Measurements from ENCODE around the gene EHMT1. TPM values are rescaled to one million over a fixed set of nuclear protein-coding genes. Genes with fewer than 3 reads are reported as not detected.

The EHMT1 gene
- total and polyA plus RNA-seq, 2 of the 13 experiments (the other 11 are each of a cell fraction or from before 2014, with no cell fraction given), result 23.0 to 27.1 TPM

DNA sequence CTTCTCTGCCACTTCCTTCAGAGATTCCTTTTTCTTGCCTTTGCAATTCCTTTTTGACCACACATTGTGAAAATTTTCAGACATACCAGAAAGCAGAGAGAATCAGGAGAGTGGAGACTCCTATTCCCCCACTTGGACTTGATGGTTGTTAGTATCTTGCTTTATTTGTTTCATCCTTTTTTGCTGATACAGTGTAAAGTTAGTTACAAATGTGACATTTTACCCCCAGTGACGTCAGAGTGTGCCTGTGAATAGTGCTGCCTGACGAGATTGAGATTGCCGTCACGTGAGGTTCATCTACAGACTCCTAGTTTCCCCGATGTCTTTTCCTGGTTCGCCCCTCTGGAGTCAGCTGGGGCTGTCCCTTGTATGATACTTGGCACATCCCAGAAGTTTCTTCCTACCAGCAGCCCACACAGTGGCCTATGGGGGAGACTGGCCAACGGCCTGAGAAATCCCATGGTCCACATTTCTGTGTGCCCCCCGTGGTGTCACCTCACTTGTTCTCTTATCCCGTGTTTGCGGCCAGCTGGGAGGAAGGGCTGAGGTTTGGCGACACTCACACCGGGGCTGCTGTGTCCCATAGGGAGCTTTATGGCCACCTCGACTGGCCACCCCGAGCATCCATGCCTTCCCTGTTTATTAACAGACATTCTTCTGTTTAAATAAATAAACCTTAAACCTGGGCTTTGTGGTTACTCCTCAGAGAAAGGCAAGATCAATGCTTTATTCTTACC, 210.6 kb downstream of the EHMT1 start:
- in situ Hi-C loops (cut with HindIII; ENCODE audit: extremely low pct_ligation_motif_present, low pct_unique_long_range_greater_than_20kb), result no loop called here
- POLR2A ChIA-PET, result no interaction called here
- FAIRE-seq, result no peak

DNA sequence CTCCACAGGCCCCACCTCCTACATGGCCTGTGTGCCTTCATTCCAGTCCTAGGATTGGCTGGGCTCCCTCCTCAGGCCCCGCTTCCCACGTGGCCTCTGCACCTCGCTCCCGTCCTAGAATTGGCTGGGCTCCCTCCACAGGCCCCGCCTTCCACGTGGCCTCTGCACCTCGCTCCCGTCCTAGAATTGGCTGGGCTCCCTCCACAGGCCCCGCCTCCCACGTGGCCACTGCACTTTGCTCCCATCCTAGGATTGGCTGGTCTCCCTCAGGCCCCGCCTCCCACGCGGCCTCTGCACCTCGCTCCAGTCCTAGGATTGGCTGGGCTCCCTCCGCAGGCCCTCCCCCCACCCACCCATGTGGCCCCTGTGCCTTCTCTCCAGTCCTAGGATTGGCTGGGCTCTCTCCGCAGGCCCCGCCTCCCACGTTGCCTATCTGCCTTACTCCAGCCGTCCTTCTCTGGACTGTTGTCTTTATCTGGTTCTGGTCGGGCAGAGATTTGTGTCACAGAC, 213.4 kb downstream of the EHMT1 start:
- no peak overlapping the region for H2AFZ ChIP-seq (ENCODE audit: low read length)
- in situ Hi-C loops (cut with HindIII; ENCODE audit: extremely low pct_ligation_motif_present, low pct_unique_long_range_greater_than_20kb) (no loop called here), intact Hi-C loops (cut with micrococcal nuclease; ENCODE audit: unreplicated experiment) (no loop called here)
- ATAC-seq (no peak), FAIRE-seq (no peak), DNase-seq (ENCODE audit: low spot score) (no peak)
- no peaks in the 10 kb centered on the region for H3K4me1 ChIP-seq (ENCODE audit: insufficient read depth, low read length)
- no peaks in the 10 kb centered on the region for H3K27me3 ChIP-seq (ENCODE audit: control insufficient read depth in 1 of 2, insufficient read depth in 2 of 2, low read length in 2 of 2)
- no peaks in the 10 kb centered on the region for H3K9me3 ChIP-seq (ENCODE audit: low read length)
- no peak overlapping the region for H3K27ac ChIP-seq (ENCODE audit: extremely low read length, insufficient read depth, low read length)
- CTCF ChIA-PET (ENCODE audit: low intra/inter-chr PET ratio, low total read pairs), result no interaction called here
- H3K36me3 ChIP-seq (replicated peaks in 1 of 2; ENCODE audit: control insufficient read depth in 1 of 2, insufficient read depth in 2 of 2, low read length in 2 of 2), result peaks cover 7 to 42% of the 10 kb centered on the region in 2 experiments; a peak in 3 of 5 replicates
- no TSS peak for BruUV-seq (replicated peaks)
- H3K9ac ChIP-seq (ENCODE audit: insufficient read depth, low read depth, low read length), result no peak overlapping the region
- no peak overlapping the region for H3K4me2 ChIP-seq (ENCODE audit: low read depth, low read length)
- H4K20me1 ChIP-seq (ENCODE audit: insufficient read depth, low read length), result no peaks in the 10 kb centered on the region
- POLR2A ChIA-PET, result no interaction called here
- H3K4me3 ChIP-seq (replicated peaks in 1 of 3; ENCODE audit: insufficient read depth in 1 of 3, low read depth in 2 of 3, low read length in 3 of 3), result no peak overlapping the region
- 97% methylated on average over 20 of the region's 20 CpGs for WGBS (ENCODE audit: low lambda C conversion rate)
- no peaks in the 10 kb centered on the region for H3K79me2 ChIP-seq (ENCODE audit: insufficient read depth, low read length)
- TF ChIP-seq TARDBP (CRISPR knock-in tag; IDR thresholded peaks at IDR 0.05) (no peak), ZSCAN29 (CRISPR knock-in tag; conservative IDR thresholded peaks at IDR 0.05) (no peak), MAFK (conservative IDR thresholded peaks at IDR 0.05 in 1 of 2, IDR thresholded peaks at IDR 0.05 in 1 of 2; ENCODE audit: low read length in 2 of 2) (no peak), ZNF337 (CRISPR knock-in tag; IDR thresholded peaks at IDR 0.05; ENCODE audit: borderline replicate concordance, low read depth) (no peak), ETV6 (CRISPR knock-in tag; conservative IDR thresholded peaks at IDR 0.05) (no peak), LCORL (IDR thresholded peaks at IDR 0.05) (no peak), LCORL (CRISPR knock-in tag; IDR thresholded peaks at IDR 0.05) (no peak), GPN1 (CRISPR knock-in tag; IDR thresholded peaks at IDR 0.05; ENCODE audit: borderline replicate concordance) (no peak)
- TF ChIP-seq, protein P1, sequence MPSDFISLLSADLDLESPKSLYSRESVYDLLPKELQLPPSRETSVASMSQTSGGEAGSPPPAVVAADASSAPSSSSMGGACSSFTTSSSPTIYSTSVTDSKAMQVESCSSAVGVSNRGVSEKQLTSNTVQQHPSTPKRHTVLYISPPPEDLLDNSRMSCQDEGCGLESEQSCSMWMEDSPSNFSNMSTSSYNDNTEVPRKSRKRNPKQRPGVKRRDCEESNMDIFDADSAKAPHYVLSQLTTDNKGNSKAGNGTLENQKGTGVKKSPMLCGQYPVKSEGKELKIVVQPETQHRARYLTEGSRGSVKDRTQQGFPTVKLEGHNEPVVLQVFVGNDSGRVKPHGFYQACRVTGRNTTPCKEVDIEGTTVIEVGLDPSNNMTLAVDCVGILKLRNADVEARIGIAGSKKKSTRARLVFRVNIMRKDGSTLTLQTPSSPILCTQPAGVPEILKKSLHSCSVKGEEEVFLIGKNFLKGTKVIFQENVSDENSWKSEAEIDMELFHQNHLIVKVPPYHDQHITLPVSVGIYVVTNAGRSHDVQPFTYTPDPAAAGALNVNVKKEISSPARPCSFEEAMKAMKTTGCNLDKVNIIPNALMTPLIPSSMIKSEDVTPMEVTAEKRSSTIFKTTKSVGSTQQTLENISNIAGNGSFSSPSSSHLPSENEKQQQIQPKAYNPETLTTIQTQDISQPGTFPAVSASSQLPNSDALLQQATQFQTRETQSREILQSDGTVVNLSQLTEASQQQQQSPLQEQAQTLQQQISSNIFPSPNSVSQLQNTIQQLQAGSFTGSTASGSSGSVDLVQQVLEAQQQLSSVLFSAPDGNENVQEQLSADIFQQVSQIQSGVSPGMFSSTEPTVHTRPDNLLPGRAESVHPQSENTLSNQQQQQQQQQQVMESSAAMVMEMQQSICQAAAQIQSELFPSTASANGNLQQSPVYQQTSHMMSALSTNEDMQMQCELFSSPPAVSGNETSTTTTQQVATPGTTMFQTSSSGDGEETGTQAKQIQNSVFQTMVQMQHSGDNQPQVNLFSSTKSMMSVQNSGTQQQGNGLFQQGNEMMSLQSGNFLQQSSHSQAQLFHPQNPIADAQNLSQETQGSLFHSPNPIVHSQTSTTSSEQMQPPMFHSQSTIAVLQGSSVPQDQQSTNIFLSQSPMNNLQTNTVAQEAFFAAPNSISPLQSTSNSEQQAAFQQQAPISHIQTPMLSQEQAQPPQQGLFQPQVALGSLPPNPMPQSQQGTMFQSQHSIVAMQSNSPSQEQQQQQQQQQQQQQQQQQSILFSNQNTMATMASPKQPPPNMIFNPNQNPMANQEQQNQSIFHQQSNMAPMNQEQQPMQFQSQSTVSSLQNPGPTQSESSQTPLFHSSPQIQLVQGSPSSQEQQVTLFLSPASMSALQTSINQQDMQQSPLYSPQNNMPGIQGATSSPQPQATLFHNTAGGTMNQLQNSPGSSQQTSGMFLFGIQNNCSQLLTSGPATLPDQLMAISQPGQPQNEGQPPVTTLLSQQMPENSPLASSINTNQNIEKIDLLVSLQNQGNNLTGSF (CRISPR knock-in tag; IDR thresholded peaks at IDR 0.05), result no peak

More for the DNA sequence above, 210.6 kb downstream of the EHMT1 start:
- H3K9me3 ChIP-seq (ENCODE audit: low read length), result no peaks in the 10 kb centered on the region
- H4K20me1 ChIP-seq (ENCODE audit: insufficient read depth, low read length), result no peaks in the 10 kb centered on the region
- ATAC-seq (no peak), DNase-seq (ENCODE audit: low spot score) (no peak)
- no peak overlapping the region for H2AFZ ChIP-seq (ENCODE audit: low read length)
- intact Hi-C loops (cut with micrococcal nuclease; ENCODE audit: unreplicated experiment), result no loop called here
- no peak overlapping the region for H3K27ac ChIP-seq (ENCODE audit: extremely low read length, insufficient read depth, low read length)
- TF ChIP-seq ZBTB7B (CRISPR knock-in tag; IDR thresholded peaks at IDR 0.05), result no peak
- TF ChIP-seq FLYWCH1 (CRISPR knock-in tag; IDR thresholded peaks at IDR 0.05), result no peak
- peak; percentile 44 to 74; a peak in 3 of 4 replicates for TF ChIP-seq MAFK (conservative IDR thresholded peaks at IDR 0.05 in 1 of 2, IDR thresholded peaks at IDR 0.05 in 1 of 2; ENCODE audit: low read length in 2 of 2)
- peak; percentile 66 for TF ChIP-seq MAFF (IDR thresholded peaks at IDR 0.05; ENCODE audit: low read depth, low read length)
- TF ChIP-seq TCF7L2 (IDR thresholded peaks at IDR 0.05; ENCODE audit: low read depth, low read length), result no peak
- no peak overlapping the region for H3K4me2 ChIP-seq (ENCODE audit: low read depth, low read length)
- H3K79me2 ChIP-seq (ENCODE audit: insufficient read depth, low read length), result no peaks in the 10 kb centered on the region
- BruUV-seq (replicated peaks), result no TSS peak
- CTCF ChIA-PET (ENCODE audit: low intra/inter-chr PET ratio, low total read pairs), result no interaction called here
- peaks cover 14 to 38% of the 10 kb centered on the region in 2 experiments; a peak in 4 of 5 replicates for H3K36me3 ChIP-seq (replicated peaks in 1 of 2; ENCODE audit: control insufficient read depth in 1 of 2, insufficient read depth in 2 of 2, low read length in 2 of 2)
- no peaks in the 10 kb centered on the region for H3K27me3 ChIP-seq (ENCODE audit: control insufficient read depth in 1 of 2, insufficient read depth in 2 of 2, low read length in 2 of 2)
- WGBS (ENCODE audit: low lambda C conversion rate), result 96% methylated on average over 14 of the region's 14 CpGs
- no peak overlapping the region for H3K4me3 ChIP-seq (replicated peaks in 1 of 3; ENCODE audit: insufficient read depth in 1 of 3, low read depth in 2 of 3, low read length in 3 of 3)
- no peak overlapping the region for H3K9ac ChIP-seq (ENCODE audit: insufficient read depth, low read depth, low read length)
- H3K4me1 ChIP-seq (ENCODE audit: insufficient read depth, low read length), result no peaks in the 10 kb centered on the region

Data from HepG2 (cell line).